ENCODE data around the gene KIF6. TPM values are rescaled to one million over a fixed set of nuclear protein-coding genes. Genes with fewer than 3 reads are reported as not detected.

The KIF6 gene
- total and polyA plus RNA-seq, 2 donors = 0.24 to 0.37 TPM

DNA sequence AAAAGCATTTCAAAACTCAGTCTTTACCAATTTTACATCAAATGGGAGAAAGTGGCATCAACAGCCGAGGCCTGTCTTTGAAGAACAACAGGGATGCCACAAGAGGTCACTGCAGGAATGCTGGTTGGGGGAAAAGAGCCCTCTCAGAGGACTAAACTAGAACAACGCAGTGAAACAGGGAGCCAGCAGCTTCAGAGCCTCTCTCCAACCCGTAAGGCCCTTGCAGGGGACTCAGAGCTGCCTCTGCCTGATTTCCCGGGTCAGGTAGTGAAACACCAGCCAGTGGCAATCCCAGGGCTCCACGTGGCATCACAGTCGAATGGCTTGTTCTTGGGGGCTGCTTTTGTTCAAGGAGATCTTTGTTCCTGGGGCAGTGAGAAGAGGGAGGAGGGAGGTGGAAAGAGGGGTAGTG lies 347.7 kb downstream of the KIF6 start:
- H3K27me3 ChIP-seq (ENCODE audit: control insufficient read depth in 2 of 2, insufficient read depth in 1 of 2, low read length in 1 of 2) = no peaks in the 10 kb centered on the region
- no peak overlapping the region for H3K27ac ChIP-seq (ENCODE audit: low read depth in 1 of 2, low read length in 1 of 2)
- H3K4me3 ChIP-seq (ENCODE audit: low read length in 2 of 2) = no peak overlapping the region
- peak in 4 of 9 donors; percentile 3 to 41 (median 15) for DNase-seq (ENCODE audit: low read depth in 6 of 9, low spot score in 9 of 9)
- H3K9me3 ChIP-seq (ENCODE audit: control insufficient read depth in 2 of 2, insufficient read depth in 1 of 2, low read length in 1 of 2) = no peaks in the 10 kb centered on the region
- no peaks in the 10 kb centered on the region for H3K36me3 ChIP-seq (ENCODE audit: control insufficient read depth in 2 of 2, insufficient read depth in 2 of 2, low read length in 1 of 2)
- H3K4me1 ChIP-seq (ENCODE audit: control insufficient read depth in 2 of 2, insufficient read depth in 2 of 2, low read length in 2 of 2) = no peaks in the 10 kb centered on the region
- 51% methylated on average over 6 of the region's 6 CpGs for WGBS

DNA sequence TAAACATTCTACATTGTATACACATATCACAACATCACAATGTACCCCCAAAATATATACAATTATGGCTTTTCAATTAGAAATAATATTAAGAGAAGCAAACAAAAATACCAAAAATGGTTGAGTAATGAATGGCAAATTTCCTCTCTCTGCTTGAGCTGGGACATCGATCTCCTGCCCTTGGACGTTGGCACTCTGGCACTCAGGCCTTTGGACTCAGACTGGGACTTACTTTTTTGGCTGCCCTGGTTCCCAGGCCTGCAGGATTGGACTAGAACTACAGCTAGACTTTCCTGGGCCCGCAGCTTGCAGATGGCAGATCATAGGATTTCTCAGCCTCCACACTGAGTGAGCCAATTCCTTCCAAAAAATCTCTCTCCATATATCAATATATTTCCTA lies 349.8 kb downstream of the KIF6 start:
- no peak for DNase-seq (ENCODE audit: low read depth in 6 of 9, low spot score in 9 of 9)
- H3K27me3 ChIP-seq (ENCODE audit: control insufficient read depth in 2 of 2, insufficient read depth in 1 of 2, low read length in 1 of 2) = no peaks in the 10 kb centered on the region
- 96% methylated on average over 3 of the region's 3 CpGs for WGBS
- H3K9me3 ChIP-seq (ENCODE audit: control insufficient read depth in 2 of 2, insufficient read depth in 1 of 2, low read length in 1 of 2) = no peaks in the 10 kb centered on the region
- H3K36me3 ChIP-seq (ENCODE audit: control insufficient read depth in 2 of 2, insufficient read depth in 2 of 2, low read length in 1 of 2) = no peaks in the 10 kb centered on the region
- H3K27ac ChIP-seq (ENCODE audit: low read depth in 1 of 2, low read length in 1 of 2) = no peak overlapping the region
- H3K4me3 ChIP-seq (ENCODE audit: low read length in 2 of 2) = no peak overlapping the region
- no peaks in the 10 kb centered on the region for H3K4me1 ChIP-seq (ENCODE audit: control insufficient read depth in 2 of 2, insufficient read depth in 2 of 2, low read length in 2 of 2)

DNA sequence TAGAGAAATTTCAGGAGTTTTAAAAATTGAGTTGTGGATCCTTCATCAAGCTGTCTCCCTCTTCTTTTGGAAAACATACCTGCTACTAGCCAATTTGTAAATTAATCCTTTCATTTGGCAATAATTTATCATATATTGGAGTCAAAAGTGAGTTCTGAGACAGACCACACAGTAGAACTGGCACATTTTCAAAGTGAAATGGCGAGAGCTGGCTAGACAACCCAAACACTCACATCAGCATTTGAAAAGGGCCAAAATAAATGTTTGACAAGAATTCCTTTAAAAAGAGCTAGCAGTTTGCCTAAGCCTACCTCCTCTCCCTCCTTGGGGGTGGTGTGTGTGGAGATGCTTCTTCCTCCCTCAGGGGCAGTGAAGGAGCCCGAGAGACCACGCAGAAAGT lies 354.8 kb downstream of the KIF6 start:
- no peaks in the 10 kb centered on the region for H3K4me1 ChIP-seq (ENCODE audit: control insufficient read depth in 2 of 2, insufficient read depth in 2 of 2, low read length in 2 of 2)
- no peak overlapping the region for H3K27ac ChIP-seq (ENCODE audit: low read depth in 1 of 2, low read length in 1 of 2)
- DNase-seq (ENCODE audit: low read depth in 6 of 9, low spot score in 9 of 9) = no peak
- H3K27me3 ChIP-seq (ENCODE audit: control insufficient read depth in 2 of 2, insufficient read depth in 1 of 2, low read length in 1 of 2) = no peaks in the 10 kb centered on the region
- H3K4me3 ChIP-seq (ENCODE audit: low read length in 2 of 2) = no peak overlapping the region
- H3K9me3 ChIP-seq (ENCODE audit: control insufficient read depth in 2 of 2, insufficient read depth in 1 of 2, low read length in 1 of 2) = no peaks in the 10 kb centered on the region
- WGBS = 95% methylated on average over 3 of the region's 3 CpGs
- H3K36me3 ChIP-seq (ENCODE audit: control insufficient read depth in 2 of 2, insufficient read depth in 2 of 2, low read length in 1 of 2) = no peaks in the 10 kb centered on the region

DNA sequence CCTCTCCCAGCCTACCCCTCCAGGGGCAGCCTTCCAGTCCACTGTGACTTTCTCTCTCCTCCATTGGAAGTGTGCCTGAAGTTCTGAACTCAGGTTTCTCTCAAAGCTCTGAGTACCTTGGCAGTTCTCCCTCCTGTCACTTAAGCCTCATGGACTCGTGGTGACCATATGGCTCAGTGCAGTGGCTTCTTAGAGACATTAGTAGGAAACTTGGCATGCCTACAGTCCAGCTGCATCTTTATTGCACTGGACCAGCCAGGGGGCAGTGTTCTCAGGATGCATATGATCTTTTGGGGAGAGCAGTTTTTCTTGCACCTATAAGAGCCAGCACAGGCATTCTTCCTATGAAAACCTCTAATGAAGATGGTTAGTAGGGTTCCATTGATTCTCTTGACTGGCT lies 355.2 kb downstream of the KIF6 start:
- Histone ChIP-seq H3K27me3 (ENCODE audit: control insufficient read depth in 2 of 2, insufficient read depth in 1 of 2, low read length in 1 of 2) (no peaks in the 10 kb centered on the region), H3K36me3 (ENCODE audit: control insufficient read depth in 2 of 2, insufficient read depth in 2 of 2, low read length in 1 of 2) (no peaks in the 10 kb centered on the region), H3K4me3 (ENCODE audit: low read length in 2 of 2) (no peak overlapping the region), H3K4me1 (ENCODE audit: control insufficient read depth in 2 of 2, insufficient read depth in 2 of 2, low read length in 2 of 2) (no peaks in the 10 kb centered on the region), H3K27ac (ENCODE audit: low read depth in 1 of 2, low read length in 1 of 2) (no peak overlapping the region), H3K9me3 (ENCODE audit: control insufficient read depth in 2 of 2, insufficient read depth in 1 of 2, low read length in 1 of 2) (no peaks in the 10 kb centered on the region)
- 83% methylated on average over 1 of the region's 1 CpG for WGBS
- no peak for DNase-seq (ENCODE audit: low read depth in 6 of 9, low spot score in 9 of 9)

DNA sequence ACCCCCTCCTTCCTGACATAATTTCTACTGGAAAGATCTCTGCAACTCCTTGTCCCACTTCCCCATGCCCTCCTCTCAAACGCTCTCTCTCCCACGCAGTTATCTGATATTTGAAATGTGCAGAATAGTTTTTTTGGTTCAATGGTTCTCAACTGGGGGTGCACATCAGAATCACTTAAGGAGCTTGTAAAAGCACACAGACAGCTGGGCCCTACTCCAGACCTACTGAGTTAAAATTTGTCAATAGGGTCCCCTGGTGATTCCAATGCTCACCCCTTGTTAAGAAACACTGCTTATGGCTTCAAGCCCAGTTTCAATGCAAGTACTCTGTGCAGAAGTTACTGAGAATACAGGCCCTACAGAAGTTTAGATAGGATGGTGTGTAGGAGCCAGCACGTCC lies 357.5 kb downstream of the KIF6 start:
- no peak overlapping the region for H3K4me3 ChIP-seq (ENCODE audit: low read length in 2 of 2)
- no peaks in the 10 kb centered on the region for H3K36me3 ChIP-seq (ENCODE audit: control insufficient read depth in 2 of 2, insufficient read depth in 2 of 2, low read length in 1 of 2)
- H3K27me3 ChIP-seq (ENCODE audit: control insufficient read depth in 2 of 2, insufficient read depth in 1 of 2, low read length in 1 of 2) = no peaks in the 10 kb centered on the region
- H3K9me3 ChIP-seq (ENCODE audit: control insufficient read depth in 2 of 2, insufficient read depth in 1 of 2, low read length in 1 of 2) = no peaks in the 10 kb centered on the region
- 95% methylated on average over 3 of the region's 3 CpGs for WGBS
- no peak for DNase-seq (ENCODE audit: low read depth in 6 of 9, low spot score in 9 of 9)
- H3K4me1 ChIP-seq (ENCODE audit: control insufficient read depth in 2 of 2, insufficient read depth in 2 of 2, low read length in 2 of 2) = no peaks in the 10 kb centered on the region
- H3K27ac ChIP-seq (ENCODE audit: low read depth in 1 of 2, low read length in 1 of 2) = no peak overlapping the region

DNA sequence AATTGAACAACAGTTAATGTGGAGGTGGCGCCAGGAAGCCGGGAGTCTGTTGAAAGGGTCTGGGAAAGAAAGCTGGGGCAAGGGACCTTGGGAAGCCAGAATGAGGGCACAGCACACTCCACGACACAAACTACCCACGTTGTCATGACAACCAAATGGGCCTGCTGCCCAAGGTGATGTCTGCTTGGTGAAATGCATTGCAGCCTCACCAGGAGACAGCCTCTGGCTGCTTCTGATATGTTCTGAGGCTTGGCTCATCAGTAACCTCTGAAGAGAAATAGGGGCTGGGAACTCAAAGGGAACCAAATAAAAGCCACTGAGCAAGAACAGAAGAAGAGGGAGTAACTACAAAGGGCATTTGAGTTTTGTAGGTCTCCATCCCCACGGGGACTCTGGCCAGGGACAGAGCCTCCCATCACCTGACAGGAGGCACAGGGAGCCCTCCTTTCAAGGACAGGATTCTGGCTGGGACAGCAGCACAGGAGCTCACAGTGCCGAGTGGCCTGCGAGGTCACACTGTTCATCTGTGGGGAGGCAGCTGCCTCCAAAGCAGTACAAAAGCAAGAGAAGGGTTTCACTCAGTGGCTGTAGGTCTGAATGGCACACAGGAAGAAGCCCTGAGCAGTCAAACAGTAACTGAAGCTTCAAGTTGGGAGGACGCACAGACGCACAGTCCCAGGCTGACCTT lies 358.1 kb downstream of the KIF6 start:
- Histone ChIP-seq H3K27me3 (ENCODE audit: control insufficient read depth in 2 of 2, insufficient read depth in 1 of 2, low read length in 1 of 2) (no peaks in the 10 kb centered on the region), H3K4me3 (ENCODE audit: low read length in 2 of 2) (no peak overlapping the region), H3K4me1 (ENCODE audit: control insufficient read depth in 2 of 2, insufficient read depth in 2 of 2, low read length in 2 of 2) (no peaks in the 10 kb centered on the region), H3K27ac (ENCODE audit: low read depth in 1 of 2, low read length in 1 of 2) (no peak overlapping the region), H3K9me3 (ENCODE audit: control insufficient read depth in 2 of 2, insufficient read depth in 1 of 2, low read length in 1 of 2) (no peaks in the 10 kb centered on the region), H3K36me3 (ENCODE audit: control insufficient read depth in 2 of 2, insufficient read depth in 2 of 2, low read length in 1 of 2) (no peaks in the 10 kb centered on the region)
- DNase-seq (ENCODE audit: low read depth in 6 of 9, low spot score in 9 of 9) = no peak
- WGBS = 90% methylated on average over 9 of the region's 9 CpGs

DNA sequence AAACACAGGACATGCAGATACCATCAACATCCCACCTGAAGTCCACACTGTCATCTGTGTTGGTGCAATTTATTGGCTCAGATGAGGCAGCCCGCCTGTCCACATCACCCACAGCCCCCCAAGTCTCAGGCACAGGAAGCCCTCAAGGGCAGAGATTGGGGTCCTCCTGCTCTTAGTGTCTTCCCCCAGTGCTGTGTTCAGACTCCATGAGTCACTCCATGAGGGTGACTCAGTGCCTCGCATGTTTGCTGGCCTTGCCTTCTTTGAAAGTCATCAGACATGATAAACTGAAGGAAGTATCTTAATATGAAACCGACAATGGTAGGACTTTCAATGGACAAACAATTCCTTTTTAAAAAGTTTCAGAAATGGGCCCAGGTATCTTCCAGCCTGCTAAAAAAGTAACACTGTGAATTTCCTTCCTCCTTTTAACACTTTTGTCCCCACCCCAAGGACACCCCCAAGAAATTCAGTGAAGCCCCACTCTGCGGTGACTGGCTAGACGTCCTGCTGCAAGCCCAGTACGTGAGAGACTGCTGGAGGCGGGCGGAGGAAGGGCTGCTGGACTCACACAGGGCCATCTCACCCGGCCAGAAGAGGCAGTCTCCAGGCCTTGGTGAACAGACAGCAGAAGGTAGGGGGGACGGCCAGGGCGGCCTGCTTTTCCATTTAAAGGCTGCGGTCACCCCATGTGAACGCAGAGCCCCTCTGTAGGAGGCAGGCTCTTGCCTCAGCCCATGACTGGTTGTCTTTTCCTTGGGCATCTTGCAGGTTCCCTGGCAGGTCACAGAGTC lies 359.7 kb downstream of the KIF6 start:
- no peak for DNase-seq (ENCODE audit: low read depth in 6 of 9, low spot score in 9 of 9)

DNA sequence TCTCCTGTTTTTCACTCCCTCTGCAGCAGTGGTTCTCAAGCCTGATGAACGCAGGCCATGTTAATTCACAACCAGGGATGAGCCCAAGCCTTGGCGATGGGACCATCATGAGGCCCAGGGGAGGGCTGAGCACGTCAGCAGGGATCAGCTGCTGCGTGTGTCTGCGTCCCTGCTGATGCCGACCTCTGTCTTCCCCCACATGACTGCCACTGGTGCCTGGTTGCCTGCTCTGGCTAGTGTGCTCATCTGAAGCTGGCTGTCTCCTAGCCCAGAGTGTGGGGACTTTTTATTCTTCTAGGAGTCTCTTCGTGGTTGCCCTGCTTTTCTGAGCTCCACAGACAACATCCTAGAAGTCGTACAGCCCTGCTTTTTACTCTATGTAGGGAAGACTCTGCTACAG lies 361.9 kb downstream of the KIF6 start:
- no peak overlapping the region for H3K27ac ChIP-seq (ENCODE audit: low read depth in 1 of 2, low read length in 1 of 2)
- H3K4me1 ChIP-seq (ENCODE audit: control insufficient read depth in 2 of 2, insufficient read depth in 2 of 2, low read length in 2 of 2) = peaks cover 0 to 3% of the 10 kb centered on the region in 2 donors
- H3K9me3 ChIP-seq (ENCODE audit: control insufficient read depth in 2 of 2, insufficient read depth in 1 of 2, low read length in 1 of 2) = no peaks in the 10 kb centered on the region
- no peaks in the 10 kb centered on the region for H3K27me3 ChIP-seq (ENCODE audit: control insufficient read depth in 2 of 2, insufficient read depth in 1 of 2, low read length in 1 of 2)
- H3K4me3 ChIP-seq (ENCODE audit: low read length in 2 of 2) = no peak overlapping the region
- WGBS = 96% methylated on average over 8 of the region's 8 CpGs
- H3K36me3 ChIP-seq (ENCODE audit: control insufficient read depth in 2 of 2, insufficient read depth in 2 of 2, low read length in 1 of 2) = no peaks in the 10 kb centered on the region
- DNase-seq (ENCODE audit: low read depth in 6 of 9, low spot score in 9 of 9) = no peak

More for the DNA sequence above, 359.7 kb downstream of the KIF6 start:
- no peak overlapping the region for H3K27ac ChIP-seq (ENCODE audit: low read depth in 1 of 2, low read length in 1 of 2)
- H3K27me3 ChIP-seq (ENCODE audit: control insufficient read depth in 2 of 2, insufficient read depth in 1 of 2, low read length in 1 of 2) = no peaks in the 10 kb centered on the region
- H3K36me3 ChIP-seq (ENCODE audit: control insufficient read depth in 2 of 2, insufficient read depth in 2 of 2, low read length in 1 of 2) = no peaks in the 10 kb centered on the region
- peaks cover 0 to 3% of the 10 kb centered on the region in 2 donors for H3K4me1 ChIP-seq (ENCODE audit: control insufficient read depth in 2 of 2, insufficient read depth in 2 of 2, low read length in 2 of 2)
- no peaks in the 10 kb centered on the region for H3K9me3 ChIP-seq (ENCODE audit: control insufficient read depth in 2 of 2, insufficient read depth in 1 of 2, low read length in 1 of 2)
- 98% methylated on average over 13 of the region's 13 CpGs for WGBS
- no peak overlapping the region for H3K4me3 ChIP-seq (ENCODE audit: low read length in 2 of 2)

DNA sequence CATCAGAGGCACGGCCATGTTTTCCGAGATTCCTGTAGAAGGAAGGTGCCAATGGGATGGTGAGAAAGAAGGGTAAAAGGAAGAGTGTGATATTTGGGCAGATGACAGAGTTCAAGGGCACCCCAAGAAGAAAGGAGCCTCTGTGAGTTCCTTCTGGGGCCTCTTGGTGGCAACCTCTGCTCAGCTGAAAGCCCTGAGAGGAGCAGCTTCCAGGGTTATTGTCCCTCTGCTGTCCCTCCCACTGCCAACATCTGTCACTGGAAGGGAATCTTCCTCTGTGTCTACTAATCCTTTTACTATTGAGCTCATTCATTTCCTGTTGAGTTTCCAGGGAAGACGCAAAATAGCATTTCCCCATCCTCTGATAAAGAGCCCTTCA lies 362.7 kb downstream of the KIF6 start:
- Histone ChIP-seq H3K27me3 (ENCODE audit: control insufficient read depth in 2 of 2, insufficient read depth in 1 of 2, low read length in 1 of 2) (no peaks in the 10 kb centered on the region), H3K27ac (ENCODE audit: low read depth in 1 of 2, low read length in 1 of 2) (no peak overlapping the region), H3K4me1 (ENCODE audit: control insufficient read depth in 2 of 2, insufficient read depth in 2 of 2, low read length in 2 of 2) (peaks cover 0 to 5% of the 10 kb centered on the region in 2 donors), H3K36me3 (ENCODE audit: control insufficient read depth in 2 of 2, insufficient read depth in 2 of 2, low read length in 1 of 2) (no peaks in the 10 kb centered on the region), H3K9me3 (ENCODE audit: control insufficient read depth in 2 of 2, insufficient read depth in 1 of 2, low read length in 1 of 2) (no peaks in the 10 kb centered on the region), H3K4me3 (ENCODE audit: low read length in 2 of 2) (no peak overlapping the region)
- no peak for DNase-seq (ENCODE audit: low read depth in 6 of 9, low spot score in 9 of 9)
- 71% methylated on average over 3 of the region's 3 CpGs for WGBS
